ENCODE measurements around the gene CRELD2. TPM values are rescaled to one million over a fixed set of nuclear protein-coding genes. Genes with fewer than 3 reads are reported as not detected.

CRELD2 gene
- polyA plus RNA-seq, 3 donors = 20.3 to 33.2 (median 27.6) TPM

GRCh38 chr22:49946612-49947295 is 28.3 kb downstream of the CRELD2 start:
- no peak overlapping the region for H2AFZ ChIP-seq (ENCODE audit: insufficient read depth, low read depth, low read length, poor library complexity, severe bottlenecking)
- H3K4me1 ChIP-seq (ENCODE audit: control insufficient read depth in 1 of 2, insufficient read depth in 2 of 2, low read length in 2 of 2) = peaks cover 19 to 28% of the 10 kb centered on the region in 2 donors
- TF ChIP-seq, protein P1, sequence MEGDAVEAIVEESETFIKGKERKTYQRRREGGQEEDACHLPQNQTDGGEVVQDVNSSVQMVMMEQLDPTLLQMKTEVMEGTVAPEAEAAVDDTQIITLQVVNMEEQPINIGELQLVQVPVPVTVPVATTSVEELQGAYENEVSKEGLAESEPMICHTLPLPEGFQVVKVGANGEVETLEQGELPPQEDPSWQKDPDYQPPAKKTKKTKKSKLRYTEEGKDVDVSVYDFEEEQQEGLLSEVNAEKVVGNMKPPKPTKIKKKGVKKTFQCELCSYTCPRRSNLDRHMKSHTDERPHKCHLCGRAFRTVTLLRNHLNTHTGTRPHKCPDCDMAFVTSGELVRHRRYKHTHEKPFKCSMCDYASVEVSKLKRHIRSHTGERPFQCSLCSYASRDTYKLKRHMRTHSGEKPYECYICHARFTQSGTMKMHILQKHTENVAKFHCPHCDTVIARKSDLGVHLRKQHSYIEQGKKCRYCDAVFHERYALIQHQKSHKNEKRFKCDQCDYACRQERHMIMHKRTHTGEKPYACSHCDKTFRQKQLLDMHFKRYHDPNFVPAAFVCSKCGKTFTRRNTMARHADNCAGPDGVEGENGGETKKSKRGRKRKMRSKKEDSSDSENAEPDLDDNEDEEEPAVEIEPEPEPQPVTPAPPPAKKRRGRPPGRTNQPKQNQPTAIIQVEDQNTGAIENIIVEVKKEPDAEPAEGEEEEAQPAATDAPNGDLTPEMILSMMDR (IDR thresholded peaks at IDR 0.05) = no peak

GRCh38 chr22:49947296-49947622 is 28.8 kb downstream of the CRELD2 start:
- 95% methylated on average over 5 of the region's 6 CpGs for WGBS (ENCODE audit: insufficient coverage)
- no peak overlapping the region for H3K4me3 ChIP-seq (replicated peaks in 1 of 3; ENCODE audit: low read depth in 2 of 3, low read length in 3 of 3)
- H3K4me1 ChIP-seq (ENCODE audit: control insufficient read depth in 1 of 2, insufficient read depth in 2 of 2, low read length in 2 of 2) = peaks cover 19 to 31% of the 10 kb centered on the region in 2 donors
- H3K36me3 ChIP-seq (replicated peaks in 1 of 2; ENCODE audit: control insufficient read depth in 1 of 2, insufficient read depth in 2 of 2, low read length in 2 of 2) = no peaks in the 10 kb centered on the region
- H3K9me3 ChIP-seq (replicated peaks in 1 of 2; ENCODE audit: control insufficient read depth in 1 of 2, insufficient read depth in 1 of 2, low read length in 2 of 2) = peaks cover 0 to 5% of the 10 kb centered on the region in 2 donors
- no peak overlapping the region for H3K27ac ChIP-seq (ENCODE audit: low read depth in 1 of 2, low read length in 2 of 2)
- H3K27me3 ChIP-seq (ENCODE audit: control insufficient read depth in 2 of 2, insufficient read depth in 2 of 2, low read length in 2 of 2) = no peaks in the 10 kb centered on the region
- TF ChIP-seq, protein P1 (IDR thresholded peaks at IDR 0.05) = no peak
- H3K79me2 ChIP-seq (ENCODE audit: insufficient read depth, low read length) = no peaks in the 10 kb centered on the region
- Mint-ChIP-seq H3K4me3 (no peak overlapping the region), H3K4me1 (peaks cover 8% of the 10 kb centered on the region), H3K27ac (peak overlapping the region in 1 of 7 donors; percentile 18), H3K9me3 (peaks cover 0 to 10% (median 4%) of the 10 kb centered on the region in 7 donors), H3K27me3 (ENCODE audit: low read depth in 3 of 3) (peaks cover 0 to 3% (median 0%) of the 10 kb centered on the region in 3 donors), H3K36me3 (peaks cover 0 to 4% of the 10 kb centered on the region in 2 donors)
- intact Hi-C loops (cut with micrococcal nuclease) = no loop called here
- no peak overlapping the region for H3K9ac ChIP-seq (ENCODE audit: insufficient read depth, low read length, poor library complexity, severe bottlenecking)
- DNase-seq = no peak
- no peak overlapping the region for H3K4me2 ChIP-seq (replicated peaks; ENCODE audit: extremely low read depth, low read length, poor library complexity, severe bottlenecking)
- no peak overlapping the region for H2AFZ ChIP-seq (ENCODE audit: insufficient read depth, low read depth, low read length, poor library complexity, severe bottlenecking)
- no peaks in the 10 kb centered on the region for H4K20me1 ChIP-seq (ENCODE audit: insufficient read depth, low read length)

More at GRCh38 chr22:49946612-49947295, 28.3 kb downstream of the CRELD2 start:
- peaks cover 8% of the 10 kb centered on the region for H3K4me1 Mint-ChIP-seq
- no peak overlapping the region for H3K4me3 Mint-ChIP-seq
- Histone ChIP-seq H3K36me3 (replicated peaks in 1 of 2; ENCODE audit: control insufficient read depth in 1 of 2, insufficient read depth in 2 of 2, low read length in 2 of 2) (no peaks in the 10 kb centered on the region), H3K4me2 (replicated peaks; ENCODE audit: extremely low read depth, low read length, poor library complexity, severe bottlenecking) (no peak overlapping the region), H3K27ac (ENCODE audit: low read depth in 1 of 2, low read length in 2 of 2) (no peak overlapping the region), H3K4me3 (replicated peaks in 1 of 3; ENCODE audit: low read depth in 2 of 3, low read length in 3 of 3) (no peak overlapping the region), H4K20me1 (ENCODE audit: insufficient read depth, low read length) (no peaks in the 10 kb centered on the region), H3K9ac (ENCODE audit: insufficient read depth, low read length, poor library complexity, severe bottlenecking) (no peak overlapping the region), H3K27me3 (ENCODE audit: control insufficient read depth in 2 of 2, insufficient read depth in 2 of 2, low read length in 2 of 2) (no peaks in the 10 kb centered on the region), H3K79me2 (ENCODE audit: insufficient read depth, low read length) (no peaks in the 10 kb centered on the region), H3K9me3 (replicated peaks in 1 of 2; ENCODE audit: control insufficient read depth in 1 of 2, insufficient read depth in 1 of 2, low read length in 2 of 2) (peaks cover 0 to 5% of the 10 kb centered on the region in 2 donors)
- H3K27me3 Mint-ChIP-seq (ENCODE audit: low read depth in 3 of 3) = peaks cover 0 to under 1% (median 0%) of the 10 kb centered on the region in 3 donors
- H3K27ac Mint-ChIP-seq = peak overlapping the region in 3 of 7 donors; percentile 35 to 94 (median 85)
- intact Hi-C loops (cut with micrococcal nuclease) = no loop called here
- no peak for DNase-seq
- H3K36me3 Mint-ChIP-seq = peaks cover 0 to 4% of the 10 kb centered on the region in 2 donors
- WGBS (ENCODE audit: insufficient coverage) = 98% methylated on average over 17 of the region's 17 CpGs
- peaks cover 0 to 10% (median 4%) of the 10 kb centered on the region in 7 donors for H3K9me3 Mint-ChIP-seq

Data from CD14-positive monocyte (primary cell).